ENCODE data around the gene NAT10.
"Not testable (repeated sequence)": the region's sequence is repeated elsewhere in the genome, so short reads cannot be mapped to it uniquely, and the experiment has no call there.

NAT10 gene

GRCh38 chr11:34105079-34105956 lies at the start of gene NAT10:
Gene NAT10, plus strand, starts transcription at chr11:34105629. Its CDS starts 2,597 bp downstream, at chr11:34108226.
- DNase-seq (ENCODE audit: low read depth) = peak; percentile 98

GRCh38 chr11:34056672-34057071 lies 48.8 kb upstream of the NAT10 start:
- DNase-seq (ENCODE audit: low read depth) = no peak

DNA sequence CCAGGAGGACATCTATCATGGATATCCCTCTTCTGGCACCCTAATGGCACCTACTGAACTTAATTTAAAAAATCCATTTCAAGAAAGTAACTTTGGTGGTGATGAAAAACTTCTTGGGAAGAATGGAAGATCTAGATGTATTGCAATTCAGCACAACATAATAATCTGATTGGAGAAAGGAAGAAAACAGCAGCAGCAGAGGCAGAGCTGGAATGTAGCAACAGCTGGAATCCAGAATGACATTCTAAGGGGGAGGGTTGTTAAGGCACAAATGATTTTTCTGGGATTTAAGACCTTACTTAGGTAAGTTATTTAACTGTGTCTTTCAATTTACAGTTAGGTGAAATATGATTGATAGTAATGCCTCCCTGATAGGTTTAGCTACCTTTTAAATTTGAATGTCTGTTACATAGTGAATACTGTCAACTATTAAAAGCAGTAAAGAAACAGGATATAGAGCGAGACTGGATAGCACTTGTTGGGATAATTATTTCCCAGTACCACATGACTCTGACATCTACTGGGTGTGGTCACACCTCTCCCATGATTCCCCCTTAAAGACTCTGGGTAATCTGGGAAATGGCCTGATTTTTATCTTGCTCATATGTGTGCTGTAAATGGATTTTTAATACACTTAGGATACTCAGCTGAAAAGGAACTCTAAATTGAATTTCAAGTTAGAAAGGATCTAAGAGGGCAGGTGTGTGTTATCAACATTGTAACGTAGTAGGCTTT lies 42.2 kb upstream of the NAT10 start:
- no peak for DNase-seq (ENCODE audit: low read depth)

DNA sequence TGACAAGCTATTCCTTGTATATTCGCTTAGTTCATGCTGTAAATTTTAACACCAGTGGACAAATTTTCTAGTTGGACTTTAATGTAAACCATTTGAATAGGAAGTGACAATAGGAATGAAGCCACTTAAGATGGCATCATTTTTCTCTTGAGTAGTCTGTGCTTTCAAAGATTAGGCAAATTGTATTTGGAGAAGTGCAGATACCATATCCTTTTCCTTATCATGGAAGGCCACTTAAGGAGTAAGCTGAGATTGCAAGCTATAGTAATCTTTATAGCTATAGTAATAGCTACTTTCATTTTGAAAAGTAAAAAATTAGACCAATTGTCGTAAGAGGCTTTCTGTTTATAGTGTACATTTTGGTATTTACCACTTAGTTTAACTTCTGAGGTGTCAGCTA lies 41.1 kb upstream of the NAT10 start:
- DNase-seq (ENCODE audit: low read depth) = no peak

GRCh38 chr11:34065505-34066203 lies 39.8 kb upstream of the NAT10 start:
- DNase-seq (ENCODE audit: low read depth) = no peak

DNA sequence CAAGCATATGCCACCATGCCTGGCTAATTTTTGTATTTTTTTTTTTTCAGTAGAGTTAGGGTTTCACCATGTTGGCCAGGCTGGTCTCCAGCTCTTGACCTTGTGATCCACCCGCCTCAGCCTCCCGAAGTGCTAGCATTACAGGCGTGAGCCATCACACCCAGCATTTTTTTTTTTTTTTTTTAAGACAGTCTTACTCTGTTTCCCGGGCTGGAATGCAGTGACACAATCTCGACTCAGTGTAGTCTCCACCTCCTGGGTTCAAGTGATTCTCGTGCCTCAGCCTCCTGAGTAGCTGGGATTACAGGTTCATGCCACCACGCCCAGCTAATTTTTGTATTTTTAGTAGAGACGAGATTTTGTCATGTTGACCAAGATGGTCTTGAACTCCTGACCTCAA lies 38.7 kb upstream of the NAT10 start:
- not testable (repeated sequence) for DNase-seq (ENCODE audit: low read depth)

DNA sequence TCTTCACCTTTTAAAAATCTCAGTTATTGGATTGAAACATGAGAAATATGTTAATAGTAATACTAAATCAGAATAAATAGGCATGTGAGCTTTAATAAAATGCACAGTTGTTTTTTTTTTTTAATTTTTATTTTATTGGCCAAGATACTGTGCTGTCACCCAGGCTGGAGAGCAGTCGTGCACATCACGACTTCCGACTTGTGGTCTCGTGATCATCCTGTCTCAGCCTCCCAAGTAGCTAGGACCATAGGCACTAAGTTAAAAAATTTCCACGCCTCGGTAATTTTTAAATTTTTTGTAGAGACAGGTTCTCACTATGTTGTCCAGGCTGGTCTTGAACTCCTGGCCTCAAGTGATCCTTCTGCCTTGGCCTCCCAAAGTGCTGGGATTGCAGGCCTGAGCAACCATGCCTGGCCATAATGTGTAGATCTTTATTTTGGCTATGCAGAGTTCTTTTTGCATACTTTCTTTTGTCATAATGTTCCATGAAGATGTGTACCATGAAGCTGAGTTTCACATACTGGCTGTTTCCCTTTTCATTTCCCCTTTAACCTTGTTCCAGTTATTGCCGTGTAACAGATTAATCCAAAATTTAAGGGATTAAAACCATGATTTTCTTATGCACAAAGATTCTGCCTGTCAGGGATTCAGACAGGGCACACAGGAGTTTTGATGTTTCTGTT lies 37.9 kb upstream of the NAT10 start:
- no peak for DNase-seq (ENCODE audit: low read depth)

- no peak for DNase-seq (ENCODE audit: low read depth)
Observed at GRCh38 chr11:34068111-34068510, 37.3 kb upstream of the NAT10 start.

DNA sequence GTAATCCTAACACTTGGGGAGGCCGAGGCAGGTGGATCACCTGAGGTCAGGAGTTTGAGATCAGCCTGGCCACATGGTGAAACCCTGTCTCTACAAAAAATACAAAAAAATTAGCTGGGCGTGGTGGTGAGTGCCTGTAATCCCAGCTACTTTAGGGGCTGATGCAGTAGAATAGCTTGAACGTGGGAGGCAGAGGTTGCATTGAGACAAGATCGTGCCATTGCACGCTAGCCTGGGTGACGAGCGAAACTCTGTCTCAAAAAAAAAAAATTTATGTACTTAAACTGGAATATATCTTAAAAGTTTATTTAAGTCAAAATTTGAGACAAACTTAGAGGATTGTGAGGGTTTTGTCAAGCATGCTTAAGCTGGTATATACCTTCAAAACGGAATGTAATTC lies 34.1 kb upstream of the NAT10 start:
- not testable (repeated sequence) for DNase-seq (ENCODE audit: low read depth)

- no peak for DNase-seq (ENCODE audit: low read depth)
Observed at GRCh38 chr11:34072041-34072440, 33.4 kb upstream of the NAT10 start.

- no peak for DNase-seq (ENCODE audit: low read depth)
Observed at GRCh38 chr11:34072832-34073231, 32.6 kb upstream of the NAT10 start.

GRCh38 chr11:34074391-34074790 lies 31.0 kb upstream of the NAT10 start:
- DNase-seq (ENCODE audit: low read depth) = no peak

- no peak for DNase-seq (ENCODE audit: low read depth)
Observed at GRCh38 chr11:34075178-34075820, 30.1 kb upstream of the NAT10 start.

DNA sequence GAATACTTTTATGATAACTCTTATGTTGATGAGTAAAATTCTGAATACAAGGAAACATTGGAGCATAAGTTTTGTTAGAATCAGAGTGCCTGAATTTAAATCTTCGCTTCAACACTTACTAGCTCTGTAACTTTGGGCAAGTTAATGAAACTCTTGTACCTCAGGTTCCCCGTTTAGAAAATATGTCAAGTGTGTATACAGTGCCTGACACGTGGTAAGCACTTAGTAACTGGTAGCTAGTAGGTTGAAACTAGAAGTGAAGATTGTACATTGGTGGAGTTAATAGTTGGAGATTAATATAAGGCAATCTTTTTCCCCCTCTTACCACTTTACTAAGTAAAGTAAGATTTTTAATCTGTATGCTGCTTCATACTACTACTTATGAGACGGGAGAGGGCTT lies 24.8 kb upstream of the NAT10 start:
- DNase-seq (ENCODE audit: low read depth) = no peak

DNA sequence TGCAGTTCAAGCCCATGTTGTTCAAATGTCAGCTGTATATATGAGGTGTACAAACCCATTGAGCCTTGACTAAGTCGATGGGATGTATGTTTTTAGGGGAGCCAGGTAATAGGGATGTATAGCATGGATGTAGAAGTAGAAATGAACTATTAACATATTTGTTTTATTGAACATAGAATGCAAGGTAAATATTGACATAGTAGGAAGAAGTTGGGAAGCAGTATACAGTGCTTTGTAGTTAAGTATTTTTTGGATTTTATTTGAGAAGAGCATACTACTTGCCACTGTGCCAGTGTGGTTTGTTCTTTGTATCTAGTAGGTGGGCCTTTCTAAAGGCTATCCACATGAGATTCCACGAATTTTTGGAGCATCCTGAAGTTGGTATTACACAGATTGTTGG lies 20.8 kb upstream of the NAT10 start:
- no peak for DNase-seq (ENCODE audit: low read depth)

DNA sequence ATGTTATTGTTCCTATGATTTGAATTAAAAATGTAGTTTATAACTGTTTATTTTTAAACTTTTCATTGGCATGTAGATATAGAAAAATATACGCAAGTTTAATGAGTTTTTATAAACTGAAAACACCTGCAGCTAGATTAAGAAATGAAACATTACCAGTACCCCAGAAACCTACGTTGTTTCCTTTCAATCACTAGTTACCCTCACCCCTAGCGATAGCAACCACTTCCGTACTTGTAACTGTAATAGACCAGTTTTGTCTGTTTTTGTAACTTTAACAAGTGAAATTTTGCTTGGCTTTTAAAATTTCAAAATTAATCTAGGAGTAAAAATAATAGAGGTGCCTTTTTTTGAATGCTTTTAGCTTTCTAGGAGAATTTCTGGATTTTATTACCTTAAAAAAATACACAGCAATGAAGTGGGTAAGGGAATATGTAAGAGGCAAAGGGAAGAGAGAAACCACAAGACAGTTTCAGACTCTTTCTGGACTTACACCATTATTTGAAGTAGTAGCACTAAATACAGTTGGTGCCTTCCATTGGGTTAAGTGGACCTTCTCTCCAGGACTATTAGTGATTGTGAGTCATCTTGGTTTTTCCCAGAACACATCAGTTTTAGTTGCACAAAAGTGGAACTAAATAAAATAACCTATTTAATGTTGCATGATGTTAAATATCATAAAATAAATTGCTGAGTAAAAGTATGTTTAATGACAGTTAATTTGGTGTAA lies 18.7 kb upstream of the NAT10 start:
- DNase-seq (ENCODE audit: low read depth) = no peak

- DNase-seq (ENCODE audit: low read depth) = no peak
Observed at GRCh38 chr11:34091825-34092224, 13.6 kb upstream of the NAT10 start.

DNA sequence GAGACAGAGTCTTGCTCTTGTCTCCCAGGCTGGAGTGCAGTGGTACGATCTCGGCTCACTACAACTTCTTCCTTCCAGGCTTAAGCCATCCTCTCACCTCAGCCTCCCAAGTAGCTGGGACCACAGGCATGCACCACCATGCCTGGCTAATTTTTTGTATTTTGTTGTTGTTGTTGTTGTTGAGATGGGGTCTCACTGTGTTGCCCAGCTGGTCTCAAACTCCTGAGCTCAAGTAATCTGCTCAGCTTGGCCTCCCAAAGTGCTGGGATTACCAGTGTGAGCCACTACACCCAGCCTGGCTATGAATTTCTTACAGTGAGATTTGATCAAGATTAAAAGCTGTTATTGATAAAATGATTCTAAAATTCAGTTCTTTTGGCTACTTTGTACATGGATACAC lies 10.5 kb upstream of the NAT10 start:
- not testable (repeated sequence) for DNase-seq (ENCODE audit: low read depth)

- DNase-seq (ENCODE audit: low read depth) = no peak
Observed at GRCh38 chr11:34098813-34099212, 6.6 kb upstream of the NAT10 start.

- no peak for DNase-seq (ENCODE audit: low read depth)
Observed at GRCh38 chr11:34104680-34105078, 750 bp upstream of the NAT10 start.

GRCh38 chr11:34105957-34106504 lies 602 bp downstream of the NAT10 start:
- no peak for DNase-seq (ENCODE audit: low read depth)

Data from fibroblast of the conjunctiva (primary cell).